ENCODE data around the gene CASQ1.

Gene CASQ1

GRCh38 chr1:160226623-160227022 is 36.2 kb downstream of the CASQ1 start:
- no peak for DNase-seq (ENCODE audit: low read depth in 2 of 2)

- no peak for DNase-seq (ENCODE audit: low read depth in 2 of 2)
Observed at GRCh38 chr1:160227034-160227433, 36.7 kb downstream of the CASQ1 start.

DNA sequence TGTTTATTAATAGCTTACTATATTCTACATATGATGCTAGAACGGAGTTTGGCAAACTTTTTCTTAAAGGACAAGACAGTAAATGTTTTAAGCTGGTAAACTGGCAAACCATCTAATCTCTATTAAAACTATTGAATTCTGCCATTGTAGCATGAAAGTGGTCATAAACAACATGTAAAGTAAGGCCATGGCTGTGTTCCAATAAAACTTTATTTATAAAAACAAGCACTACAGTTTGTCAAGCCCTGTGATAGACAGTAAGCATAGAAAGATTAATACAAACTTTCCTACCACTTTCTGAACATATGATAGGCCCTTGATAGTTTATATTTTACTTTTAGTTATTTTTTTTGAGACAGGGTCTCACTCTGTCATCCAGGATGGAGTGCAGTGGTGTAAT is 37.2 kb downstream of the CASQ1 start:
- no peak for DNase-seq (ENCODE audit: low read depth in 2 of 2)

DNA sequence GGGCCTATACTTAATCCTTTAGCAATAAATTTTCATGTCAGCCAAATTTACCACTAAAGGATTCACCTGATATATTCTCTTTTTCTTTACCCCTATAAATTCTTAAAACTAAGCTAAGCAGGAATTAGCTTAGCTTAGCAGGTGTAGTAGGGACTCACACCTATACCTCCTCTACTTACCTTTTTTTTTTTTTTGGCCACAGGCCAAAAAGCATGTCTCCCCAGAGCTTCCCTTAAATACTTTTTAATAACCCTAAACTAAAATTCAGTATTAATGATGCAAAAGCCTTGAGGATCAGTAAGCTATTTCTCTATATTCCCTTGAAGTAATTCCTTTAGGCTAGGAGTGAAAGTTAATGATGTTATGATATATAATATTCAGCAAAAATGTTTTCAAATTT is 38.1 kb downstream of the CASQ1 start:
- no peak for DNase-seq (ENCODE audit: low read depth in 2 of 2)

DNA sequence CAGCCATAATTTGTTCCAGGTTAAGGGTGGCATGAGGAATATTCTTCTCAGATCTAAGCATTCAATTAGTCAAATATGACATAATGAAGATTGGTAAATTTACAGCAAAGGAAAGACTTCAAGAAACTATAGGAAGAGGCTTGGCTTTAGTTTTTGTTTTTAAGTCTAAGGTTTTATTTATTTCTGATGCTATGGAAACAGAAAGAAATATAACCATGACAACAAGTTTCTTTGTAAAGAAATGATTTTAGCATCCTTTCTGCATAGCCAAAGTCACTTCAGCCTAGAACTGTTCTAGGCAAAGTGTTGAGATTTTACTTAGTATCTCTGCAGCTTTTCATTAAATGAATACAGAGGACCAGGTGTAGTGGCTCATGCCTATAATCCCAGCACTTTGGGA is 42.5 kb downstream of the CASQ1 start:
- DNase-seq (ENCODE audit: low read depth in 2 of 2): no peak

DNA sequence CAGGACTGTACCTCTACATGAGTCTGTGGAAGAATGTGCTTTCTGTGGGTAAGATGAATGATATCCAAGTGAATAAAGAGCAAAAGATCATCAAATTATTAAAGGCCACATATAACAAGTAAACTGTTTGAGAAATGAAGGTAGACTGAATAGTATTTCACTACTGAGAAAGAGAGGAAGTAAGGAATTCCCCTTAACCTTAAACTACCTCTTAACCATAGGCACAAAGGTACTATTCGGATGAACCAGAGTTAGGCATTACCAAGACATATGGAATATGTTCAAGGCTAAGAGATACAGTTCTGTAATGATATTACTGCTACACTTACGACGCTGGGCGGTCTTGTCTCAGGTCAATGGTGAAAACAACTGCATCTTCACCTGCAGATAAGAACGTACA is 46.4 kb downstream of the CASQ1 start:
- DNase-seq (ENCODE audit: low read depth in 2 of 2): no peak

DNA sequence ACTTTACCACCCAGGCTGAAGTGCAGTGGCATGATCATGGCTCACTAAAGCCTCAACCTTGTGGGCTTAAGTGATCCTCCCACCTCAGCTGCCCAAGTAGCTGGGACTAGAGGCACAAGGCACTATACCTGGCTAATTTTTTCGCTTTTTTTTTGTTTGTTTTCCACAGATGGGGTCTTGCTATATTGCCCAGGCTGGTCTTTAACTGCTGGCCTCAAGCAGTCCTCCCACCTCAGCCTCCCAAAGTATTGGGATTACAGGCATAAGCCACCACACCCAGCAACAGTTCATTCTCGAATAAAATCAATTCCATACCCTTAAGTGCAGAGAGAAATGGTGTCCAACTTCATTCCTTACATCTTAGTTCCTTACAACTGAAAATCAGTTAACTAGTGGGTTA is 47.2 kb downstream of the CASQ1 start:
- no peak for DNase-seq (ENCODE audit: low read depth in 2 of 2)

DNA sequence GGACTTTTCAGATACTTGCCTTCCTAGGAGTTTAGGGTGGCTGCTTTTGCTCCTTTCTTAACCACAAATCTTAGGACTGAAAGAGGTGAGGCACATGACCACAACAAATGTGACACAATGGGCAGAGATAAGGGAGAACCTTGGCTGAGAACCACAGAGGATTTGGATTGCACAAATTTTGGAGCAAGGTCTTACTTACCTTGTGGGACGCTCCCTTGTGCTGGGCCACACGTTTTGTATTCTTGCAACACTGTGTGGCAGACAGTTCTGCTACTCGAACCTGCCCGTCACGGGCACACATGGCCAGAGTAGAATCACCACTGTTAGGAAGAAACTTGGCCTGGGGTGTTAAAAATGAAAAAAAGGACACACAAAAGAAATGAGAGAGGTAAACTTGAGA is 48.0 kb downstream of the CASQ1 start:
- DNase-seq (ENCODE audit: low read depth in 2 of 2): no peak

DNA sequence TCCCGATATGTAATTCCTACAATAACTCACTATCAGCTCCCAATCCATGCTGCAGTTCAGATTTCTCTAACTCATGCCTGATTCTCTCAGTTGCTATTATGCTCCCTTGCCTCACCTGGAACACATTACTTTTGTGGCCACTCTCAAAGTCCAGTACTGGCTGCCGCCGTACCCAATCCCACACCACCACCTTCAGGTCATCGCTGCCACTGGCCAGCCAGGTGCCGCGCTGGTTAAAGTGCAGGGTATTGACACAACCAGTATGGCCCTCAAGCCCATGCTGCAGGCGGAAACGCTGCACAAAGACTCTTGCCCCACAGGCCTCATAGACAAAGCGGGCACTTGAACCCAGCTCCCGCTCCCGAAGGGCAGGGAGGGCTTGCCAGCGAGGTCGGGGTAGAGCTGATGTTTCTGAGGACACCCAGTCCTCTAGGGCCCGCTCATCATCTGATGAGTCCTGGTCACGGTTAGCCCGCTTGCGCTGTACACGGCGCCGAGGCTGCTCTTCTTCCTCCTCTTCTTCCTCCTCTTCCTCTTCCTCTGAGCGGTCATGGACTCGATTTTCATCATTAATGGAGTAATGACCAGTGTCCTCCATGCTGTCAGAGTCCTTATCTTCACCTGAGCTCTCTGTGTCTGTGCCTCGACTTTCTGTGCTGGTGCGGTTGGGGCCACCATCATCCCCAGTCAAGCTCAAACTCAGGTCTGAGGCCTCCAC is 49.4 kb downstream of the CASQ1 start:
- no peak for DNase-seq (ENCODE audit: low read depth in 2 of 2)

DNA sequence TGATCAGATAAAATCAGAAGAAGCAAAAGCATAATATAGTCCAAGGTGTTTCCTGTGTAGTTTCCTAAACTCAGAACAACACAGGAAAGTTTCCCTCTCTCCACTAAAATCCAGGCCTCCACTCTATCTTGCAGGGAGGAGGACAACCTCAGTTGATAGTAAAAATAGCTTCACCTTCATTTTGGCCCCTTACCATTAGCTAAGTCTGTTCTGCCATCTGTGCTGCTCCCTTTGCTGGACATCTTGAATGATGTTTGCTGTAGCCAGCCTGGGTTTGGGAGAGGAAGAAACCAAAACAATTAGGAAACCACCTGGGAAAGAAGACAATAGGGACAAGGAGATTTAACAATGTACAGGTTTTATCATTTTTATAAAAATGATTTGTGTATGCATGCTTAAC is 53.4 kb downstream of the CASQ1 start:
- DNase-seq (ENCODE audit: low read depth in 2 of 2): no peak

GRCh38 chr1:160244209-160244608 is 53.8 kb downstream of the CASQ1 start:
- no peak for DNase-seq (ENCODE audit: low read depth in 2 of 2)

GRCh38 chr1:160245434-160245833 is 55.1 kb downstream of the CASQ1 start:
- no peak for DNase-seq (ENCODE audit: low read depth in 2 of 2)

DNA sequence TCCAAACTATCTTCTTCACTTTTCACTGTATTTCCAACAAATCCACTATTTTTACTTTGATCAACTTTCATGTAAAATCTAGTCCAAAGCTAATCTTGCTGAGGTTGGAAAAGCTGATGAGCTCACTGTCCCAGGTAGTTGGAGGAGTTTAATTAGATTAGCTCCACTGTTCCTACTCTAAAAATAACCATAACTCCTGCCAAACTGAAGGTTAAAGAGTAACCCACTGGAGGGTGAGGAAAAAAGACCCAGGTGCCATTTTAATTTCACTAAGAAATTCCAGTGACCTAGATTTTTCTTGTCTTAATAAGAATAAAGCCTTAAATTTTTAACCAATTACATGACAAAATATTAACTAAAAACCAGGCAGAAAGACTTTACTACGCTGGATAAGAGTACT is 56.7 kb downstream of the CASQ1 start:
- no peak for DNase-seq (ENCODE audit: low read depth in 2 of 2)

- no peak for DNase-seq (ENCODE audit: low read depth in 2 of 2)
Observed at GRCh38 chr1:160251011-160251410, 60.6 kb downstream of the CASQ1 start.

Measured in stimulated activated CD4-positive, alpha-beta T cell treated with anti-CD3 and anti-CD28 coated beads, Interleukin-1b, Interleukin-23, amount 100 ng/mL, for 1 hour (primary cell).